WTC11 (cell line): ENCODE results near the gene COG5.

Experiments used
- MYBL2 ChIP-seq: sonication (generic); formaldehyde crosslinking; IDR thresholded peaks from 2 replicates; pipeline ENCODE4 v1.8.1; 2023; ENCODE audit warnings: mild to moderate bottlenecking, moderate library complexity, missing genetic modification reagents
- NFYB ChIP-seq: sonication (generic); formaldehyde crosslinking; conservative IDR thresholded peaks from 2 replicates; pipeline ENCODE4 v1.8.0; 2022; ENCODE audit warnings: low read depth, missing genetic modification reagents
- RELA ChIP-seq: sonication (generic); formaldehyde crosslinking; IDR thresholded peaks from 2 replicates; pipeline ENCODE4 v1.8.1; 2022; ENCODE audit warnings: missing genetic modification reagents, mild to moderate bottlenecking, borderline replicate concordance
- ZNF423 ChIP-seq: fragments of 250-450 bp; sonication (Bioruptor Pico); IDR thresholded peaks from 2 replicates; pipeline ENCODE4 v2.1.2; 2022; ENCODE audit warnings: mild to moderate bottlenecking, moderate library complexity

GRCh38 chr7:107538001-107538400 lies 25.7 kb downstream of the COG5 start:
- TF ChIP-seq MYBL2 (CRISPR knock-in tag) (no peak), ZNF423 (CRISPR knock-in tag) (no peak), RELA (CRISPR knock-in tag) (no peak), NFYB (CRISPR knock-in tag) (no peak)
